IMR-90 (cell line): ENCODE results near the gene LTA. TPM values are rescaled to one million over a fixed set of nuclear protein-coding genes. Genes with fewer than 3 reads are reported as not detected.

ENCODE experiments used
- ATAC-seq: fragments of 200-7000 bp; cut with Tn5 transposase; 2 replicates; pipeline ENCODE4 v1.9.1; 2020; ENCODE audit warnings: low read depth, mild to moderate bottlenecking, moderate library complexity
- BruUV-seq: library from RNA; stranded (reverse); fragments of 400-500 nt; replicated peaks from 2 replicates; lab custom pipeline; 2021; lab: Mats Ljungman, UMichigan
- CTCF ChIA-PET: fragments of 300-600 bp; formaldehyde crosslinking; extraction: SDS; loops from one replicate; lab custom pipeline; 2021; ENCODE audit warnings: antibody characterized with exemption; lab: Yijun Ruan, JAX
- POLR2A ChIA-PET: fragments of 300-600 bp; sonication (Branson Sonifier 250); formaldehyde crosslinking; loops from one replicate; lab custom pipeline; 2022; ENCODE audit warnings: antibody characterized with exemption; ENCODE audit not compliant: unreplicated experiment; lab: Charles Lee
- DNase-seq: peaks from one replicate; pipeline ENCODE4 v3.0.0; 2013
- H2AFZ ChIP-seq: replicated peaks from 2 replicates; pipeline ENCODE3; 2013; ENCODE audit warnings: low read length, mild to moderate bottlenecking; ENCODE audit not compliant: poor library complexity
- H2AK5ac ChIP-seq: 2 replicates; pipeline ENCODE4 v1.6.1; 2013; ENCODE audit warnings: low read depth, low read length, inconsistent platforms
- H2AK9ac ChIP-seq: replicated peaks from 2 replicates; pipeline ENCODE3; 2013; ENCODE audit warnings: mild to moderate bottlenecking, low read depth, low read length, moderate library complexity; ENCODE audit not compliant: poor library complexity
- H2BK120ac ChIP-seq: 2 replicates; pipeline ENCODE4 v1.6.1; 2013; ENCODE audit warnings: low read depth, low read length, inconsistent platforms
- H2BK15ac ChIP-seq: 3 replicates; pipeline ENCODE4 v1.6.1; 2013; ENCODE audit warnings: low read depth, low read length, inconsistent platforms
- H2BK20ac ChIP-seq: 2 replicates; pipeline ENCODE4 v1.6.1; 2013; ENCODE audit warnings: low read depth, mild to moderate bottlenecking, inconsistent platforms, low read length, moderate library complexity
- H2BK5ac ChIP-seq: 2 replicates; pipeline ENCODE4 v1.6.1; 2013; ENCODE audit warnings: mild to moderate bottlenecking, low read depth, low read length, inconsistent platforms; ENCODE audit not compliant: poor library complexity, severe bottlenecking
- H3K14ac ChIP-seq: replicated peaks from 2 replicates; pipeline ENCODE4 v1.6.1; 2013; ENCODE audit warnings: low read depth, low read length, inconsistent platforms
- H3K18ac ChIP-seq: 2 replicates; pipeline ENCODE4 v1.6.1; 2013; ENCODE audit warnings: low read depth, low read length, control low read depth
- H3K23ac ChIP-seq: 2 replicates; pipeline ENCODE4 v1.6.1; 2013; ENCODE audit warnings: low read depth, low read length, inconsistent platforms
- H3K27ac ChIP-seq: 2 replicates; pipeline ENCODE4 v1.5.1; 2013; ENCODE audit warnings: mild to moderate bottlenecking, control low read depth, low read length; ENCODE audit not compliant: insufficient read depth
- H3K27me3 ChIP-seq: 2 replicates; pipeline ENCODE4 v1.6.1; 2013; ENCODE audit warnings: low read length; ENCODE audit not compliant: control insufficient read depth, insufficient read depth
- H3K36me3 ChIP-seq: 2 replicates; pipeline ENCODE4 v1.6.1; 2013; ENCODE audit warnings: low read length, mixed read lengths; ENCODE audit not compliant: control insufficient read depth, insufficient read depth
- H3K4ac ChIP-seq: 2 replicates; pipeline ENCODE4 v1.6.1; 2013; ENCODE audit warnings: low read depth, low read length, inconsistent platforms
- H3K4me1 ChIP-seq: 2 replicates; pipeline ENCODE4 v1.6.1; 2013; ENCODE audit warnings: low read length, mixed read lengths; ENCODE audit not compliant: control insufficient read depth, insufficient read depth
- H3K4me2 ChIP-seq: 2 replicates; pipeline ENCODE4 v1.6.1; 2013; ENCODE audit warnings: low read depth, mild to moderate bottlenecking, control low read depth, low read length, moderate library complexity
- H3K4me3 ChIP-seq: 2 replicates; pipeline ENCODE4 v1.5.1; 2013; ENCODE audit warnings: low read depth, mild to moderate bottlenecking, control low read depth, low read length, moderate library complexity; ENCODE audit not compliant: insufficient read depth
- H3K56ac ChIP-seq: 2 replicates; pipeline ENCODE4 v1.6.1; 2013; ENCODE audit warnings: low read length, inconsistent platforms; ENCODE audit not compliant: insufficient read depth; ENCODE audit errors: extremely low read depth
- H3K79me1 ChIP-seq, 2 experiments: 2 replicates each; pipeline ENCODE4 v1.6.1; 2013; ENCODE audit warnings: low read length in 2 of 2, inconsistent platforms in 1 of 2, low read depth in 1 of 2
- H3K9ac ChIP-seq: 2 replicates; pipeline ENCODE4 v1.6.1; 2013; ENCODE audit warnings: low read depth, low read length, control low read depth
- H3K9me1 ChIP-seq: 2 replicates; pipeline ENCODE4 v1.6.1; 2013; ENCODE audit warnings: low read length, inconsistent platforms; ENCODE audit not compliant: insufficient read depth
- H3K9me3 ChIP-seq: 2 replicates; pipeline ENCODE4 v1.6.1; 2013; ENCODE audit warnings: low read length; ENCODE audit not compliant: control insufficient read depth, insufficient read depth
- H4K20me1 ChIP-seq: 2 replicates; pipeline ENCODE4 v1.6.1; 2013; ENCODE audit warnings: low read length, inconsistent platforms; ENCODE audit not compliant: insufficient read depth
- H4K5ac ChIP-seq: 2 replicates; pipeline ENCODE4 v1.6.1; 2013; ENCODE audit warnings: mild to moderate bottlenecking, low read depth, low read length, control low read depth
- H4K8ac ChIP-seq, 2 experiments: 2 replicates each; pipeline ENCODE4 v1.6.1; 2013; ENCODE audit warnings: low read depth in 2 of 2, low read length in 2 of 2, control low read depth in 1 of 2, inconsistent platforms in 1 of 2
- H4K91ac ChIP-seq: 2 replicates; pipeline ENCODE4 v1.6.1; 2013; ENCODE audit warnings: low read depth, low read length, inconsistent platforms; ENCODE audit not compliant: insufficient read depth
- CEBPB ChIP-seq: IDR thresholded peaks from 2 replicates; pipeline ENCODE4 v1.6.1; 2012; ENCODE audit warnings: low read depth, low read length, improper control_type of control experiment
- POLR2A ChIP-seq: IDR thresholded peaks from 2 replicates; pipeline ENCODE4 v1.6.1; 2012; ENCODE audit warnings: mild to moderate bottlenecking, low read depth, low read length
- WGBS, 2 experiments: methylation state at CpG; one replicate each; pipeline versions ENCODE4 v1.1.5 to v1.1.7; 2013; ENCODE audit warnings: missing lambda C conversion rate in 2 of 2; ENCODE audit not compliant: insufficient read length in 1 of 2; ENCODE audit errors: extremely low coverage in 2 of 2; 5-methylcytosine and 5-hydroxymethylcytosine counted together
- dilution Hi-C: fragments of 300-500 bp; cut with HindIII; formaldehyde crosslinking; loops from one replicate; pipeline ENCODE4 v1.14.3; 2018; ENCODE audit warnings: low sequenced_read_pairs; ENCODE audit not compliant: unreplicated experiment
- in situ Hi-C: fragments of 300-500 bp; cut with MboI; formaldehyde crosslinking; loops from 3 replicates; pipeline ENCODE4 v1.14.3; 2019; ENCODE audit warnings: low sequenced_read_pairs, inconsistent platforms, mixed read lengths
- intact Hi-C: fragments of 100-400 bp; cut with micrococcal nuclease; formaldehyde crosslinking; loops from 2 replicates; pipeline ENCODE4 v1.10.0; 2022
- polyA plus RNA-seq, 3 experiments: library from polyadenylated mRNA; depleted of rRNA; stranded (reverse); fragments of >200 nt; gene quantifications; 2 replicates each; pipeline ENCODE4 v1.2.3, GENCODE V29; 2012; ENCODE audit warnings: low replicate concordance in 1 of 3
- total RNA-seq: library from RNA; depleted of rRNA; stranded (reverse); fragments of >200 nt; gene quantifications from 2 replicates; pipeline ENCODE4 v1.2.3, GENCODE V29; 2012
- TF ChIP-seq, protein P1 (sequence below): fragments of 150-350 bp; IDR thresholded peaks from 2 replicates; pipeline ENCODE4 v1.6.1; 2016; ENCODE audit warnings: low read depth, mild to moderate bottlenecking, low read length, moderate library complexity, borderline replicate concordance

The LTA gene
- total and polyA plus RNA-seq, 2 of the 4 experiments (the other 2 are of a cell fraction) = not detected

DNA sequence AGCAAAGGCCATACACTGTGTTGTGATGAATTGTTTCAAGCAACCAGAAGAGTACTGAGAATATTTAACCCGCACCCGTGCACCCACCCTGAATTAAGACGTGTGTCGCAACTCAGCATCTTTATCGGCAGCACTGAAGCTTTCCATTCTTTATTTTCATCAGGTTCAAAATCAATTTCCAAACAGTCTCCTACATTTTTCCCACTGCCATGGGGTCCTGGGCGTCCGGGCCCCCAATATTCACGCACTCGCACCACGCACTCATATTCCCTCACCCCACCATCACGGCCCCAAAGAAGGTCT is 8.3 kb downstream of the LTA start:
- Histone ChIP-seq H3K9ac (0 out of 2 replicates have a peak overlapping the region, but pooled peaks have one; percentile 25), H3K23ac (no peak overlapping the region; the same call in 1 of the 2 replicates), H3K79me1 (no peaks in the 10 kb centered on the region), H3K56ac (no peak overlapping the region), H2BK20ac (no peak overlapping the region), H3K27ac (no peak overlapping the region), H3K9me1 (no peaks in the 10 kb centered on the region; the same call in 1 of the 2 replicates), H3K18ac (no peak overlapping the region), H2AFZ (peak overlapping the region; percentile 95), H3K14ac (no peak overlapping the region), H3K9me3 (no peaks in the 10 kb centered on the region), H3K4me2 (peak overlapping the region; percentile 76), H4K5ac (peak overlapping the region; percentile 62), H2AK9ac (peak overlapping the region; percentile 23), H2BK120ac (peak overlapping the region; percentile 59; the same call in 1 of the 2 replicates), H2AK5ac (no peak overlapping the region; the same call in 1 of the 2 replicates), H4K20me1 (no peaks in the 10 kb centered on the region), H4K8ac (peak overlapping the region; percentile 51 to 81; a peak in 2 of 4 replicates), H3K4me3 (peak overlapping the region; percentile 82), H2BK15ac (no peak overlapping the region), H2BK5ac (no peak overlapping the region), H3K4me1 (peaks cover 4% of the 10 kb centered on the region; the same call in 1 of the 2 replicates), H3K36me3 (no peaks in the 10 kb centered on the region), H3K27me3 (peaks cover 17% of the 10 kb centered on the region), H4K91ac (0 out of 2 replicates have a peak overlapping the region, but pooled peaks have one; percentile 10), H3K4ac (peak overlapping the region; percentile 50)
- intact Hi-C loops = loop anchor here (2.0 to 5.0 kb wide), 2 partner anchors 18 to 33 kb away; partner anchors contain the start of genes ATP6V1G2 and NFKBIL1
- in situ Hi-C loops = no loop called here
- 54% methylated on average over 5 of the region's 11 CpGs; no CpG with 5 or more reads in 1 of the 2 experiments for WGBS, 2 experiments
- ChIA-PET CTCF (interaction anchor here (0.6 to 1.4 kb wide), 8 partner anchors 9 to 30 kb away, joined by 3 to 6 read pairs (median 3); no protein-coding TSS in a partner anchor), POLR2A (no interaction called here)
- peak; percentile 50; the same call in 1 of the 2 replicates for TF ChIP-seq CEBPB
- no peak for TF ChIP-seq POLR2A
- TF ChIP-seq, protein P1, sequence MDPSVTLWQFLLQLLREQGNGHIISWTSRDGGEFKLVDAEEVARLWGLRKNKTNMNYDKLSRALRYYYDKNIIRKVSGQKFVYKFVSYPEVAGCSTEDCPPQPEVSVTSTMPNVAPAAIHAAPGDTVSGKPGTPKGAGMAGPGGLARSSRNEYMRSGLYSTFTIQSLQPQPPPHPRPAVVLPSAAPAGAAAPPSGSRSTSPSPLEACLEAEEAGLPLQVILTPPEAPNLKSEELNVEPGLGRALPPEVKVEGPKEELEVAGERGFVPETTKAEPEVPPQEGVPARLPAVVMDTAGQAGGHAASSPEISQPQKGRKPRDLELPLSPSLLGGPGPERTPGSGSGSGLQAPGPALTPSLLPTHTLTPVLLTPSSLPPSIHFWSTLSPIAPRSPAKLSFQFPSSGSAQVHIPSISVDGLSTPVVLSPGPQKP = no peak
- dilution Hi-C loops = no loop called here
- DNase-seq = no peak
- no peak for ATAC-seq
- no TSS peak for BruUV-seq
